Activated T-helper 1 cell treated with anti-CD3 and anti-CD28 coated beads, Interleukin-12 subunit alpha, Interleukin-12 subunit beta, Interleukin-2, Interleukin-4 antibody, amounts not matched to agents 30 ng/mL and 10 ng/mL and 1 ng/mL, durations not matched to agents 14 hours and 24 hours and 36 hours (primary cell): ENCODE measurements around the gene POU2F3. TPM values are rescaled to one million over a fixed set of nuclear protein-coding genes. Genes with fewer than 3 reads are reported as not detected.
A peak's percentile ranks its signal among the peaks of the same experiment; 100 is the strongest.
"Not testable (repeated sequence)": the region's sequence is repeated elsewhere in the genome, so short reads cannot be mapped to it uniquely, and the experiment has no call there.

ENCODE experiments used
- DNase-seq: peaks from one replicate; pipeline ENCODE4 v3.0.0; 2021; ENCODE audit warnings: low spot score
- H3K27ac Mint-ChIP-seq: one replicate; pipeline ENCODE4 v1.8.0; 2021; ENCODE audit warnings: mild to moderate bottlenecking, mixed read lengths
- H3K27me3 Mint-ChIP-seq: one replicate; pipeline ENCODE4 v1.8.0; 2022; ENCODE audit warnings: mild to moderate bottlenecking, moderate library complexity, mixed read lengths; ENCODE audit not compliant: insufficient read depth
- H3K36me3 Mint-ChIP-seq: one replicate; pipeline ENCODE4 v1.8.0; 2021; ENCODE audit warnings: low read depth, mixed read lengths
- H3K4me1 Mint-ChIP-seq: one replicate; pipeline ENCODE4 v1.8.0; 2021; ENCODE audit warnings: low read depth, mixed read lengths
- H3K4me3 Mint-ChIP-seq: one replicate; pipeline ENCODE4 v1.8.0; 2021; ENCODE audit warnings: mild to moderate bottlenecking, moderate library complexity, mixed read lengths
- H3K9me3 Mint-ChIP-seq: one replicate; pipeline ENCODE4 v1.8.0; 2021; ENCODE audit warnings: mixed read lengths
- intact Hi-C: fragments of 100-400 bp; cut with micrococcal nuclease; formaldehyde crosslinking; loops from one replicate; pipeline ENCODE4 v1.15.1; 2024
- total RNA-seq: library from RNA; stranded (reverse); gene quantifications from 2 replicates; pipeline ENCODE4 v1.2.3, GENCODE V29; 2022

POU2F3 gene
- total RNA-seq, 1 donor from 2014 or later, result 0.36 TPM

DNA sequence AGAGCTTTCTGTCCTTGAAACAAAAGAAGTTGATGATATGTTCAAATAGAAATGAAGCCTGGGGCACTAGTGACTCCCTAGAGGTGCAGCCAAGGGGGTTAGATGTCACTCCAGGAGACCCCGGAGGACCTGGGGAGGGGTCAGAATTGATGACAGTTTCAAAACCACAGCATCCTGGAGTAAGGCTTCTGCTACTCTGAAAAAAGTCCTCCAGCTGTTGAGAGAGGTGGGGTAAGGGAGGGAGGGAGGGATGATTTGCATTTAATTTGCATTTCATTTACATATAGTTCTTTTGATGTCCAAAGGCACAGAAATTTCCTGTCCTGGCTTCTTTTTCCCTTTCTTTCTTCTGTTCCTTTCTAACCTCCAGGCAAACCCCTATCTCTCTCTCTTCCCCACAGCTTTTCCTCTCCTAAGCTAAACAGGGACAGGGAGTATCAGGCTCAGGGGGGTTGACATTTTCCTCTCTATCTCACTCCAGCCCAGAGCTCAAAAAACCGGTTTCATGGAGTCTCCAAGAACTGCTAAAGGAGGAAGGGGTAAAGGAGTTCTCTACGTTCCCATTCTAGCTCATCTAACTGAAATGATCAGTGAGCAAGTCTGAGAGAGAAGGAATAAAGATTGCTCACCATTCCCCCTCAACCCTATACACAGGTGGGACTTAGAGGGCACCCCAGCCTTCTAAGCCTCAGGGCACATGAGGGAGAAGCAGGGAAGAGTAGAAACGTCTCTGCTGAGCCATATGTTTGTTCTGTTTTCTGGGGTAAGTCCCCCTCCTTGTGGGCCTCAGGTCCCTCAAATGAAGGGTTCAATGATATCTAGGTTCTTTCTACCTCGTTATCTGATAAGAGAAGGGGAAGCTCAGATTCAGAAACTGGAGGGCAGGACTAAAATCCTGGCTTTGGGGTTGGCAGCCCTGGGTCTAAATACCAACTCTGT is 3.5 kb upstream of the POU2F3 start:
- Mint-ChIP-seq H3K36me3 (peaks cover 3% of the 10 kb centered on the region), H3K4me3 (no peak overlapping the region), H3K27me3 (peaks cover 66% of the 10 kb centered on the region), H3K9me3 (no peaks in the 10 kb centered on the region), H3K4me1 (peaks cover 19% of the 10 kb centered on the region), H3K27ac (no peak overlapping the region)
- intact Hi-C loops, result no loop called here
- DNase-seq, result no peak

DNA sequence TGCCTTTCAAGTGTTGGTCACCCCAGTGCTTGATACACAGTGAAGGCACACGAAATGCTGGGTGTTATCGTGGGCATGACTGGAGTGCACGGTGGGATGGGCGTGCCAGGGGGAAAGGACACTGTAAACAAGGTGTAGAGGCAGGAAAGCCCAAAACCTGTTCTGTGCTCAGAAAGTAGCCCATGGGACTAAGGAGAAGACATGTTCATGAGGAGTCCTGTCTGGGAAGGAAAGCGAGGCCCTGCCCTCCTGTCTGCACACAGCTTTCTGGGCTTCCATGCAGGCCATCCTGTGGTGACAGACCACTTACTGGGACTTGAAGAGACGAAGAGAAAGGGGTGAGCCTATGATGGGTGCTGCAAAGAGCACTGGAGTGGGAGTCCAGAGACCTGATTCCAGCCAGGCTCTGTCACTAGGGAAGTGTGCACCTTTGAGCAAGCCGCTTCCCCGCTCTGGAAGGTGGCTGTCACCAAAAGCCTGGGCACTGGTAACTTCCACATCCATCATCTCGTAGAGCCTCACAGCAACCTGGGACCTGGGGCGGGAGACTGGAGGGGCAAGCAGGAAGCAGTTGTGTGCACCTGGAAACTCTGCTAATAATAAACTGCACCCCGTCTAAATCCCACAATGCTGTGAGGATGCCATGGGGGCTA is 846 bp upstream of the POU2F3 start:
- no peak for DNase-seq
- Mint-ChIP-seq H3K4me3 (no peak overlapping the region), H3K4me1 (peaks cover 34% of the 10 kb centered on the region), H3K9me3 (no peaks in the 10 kb centered on the region), H3K27ac (no peak overlapping the region), H3K36me3 (peaks cover 3% of the 10 kb centered on the region), H3K27me3 (peaks cover 70% of the 10 kb centered on the region)
- intact Hi-C loops, result no loop called here

DNA sequence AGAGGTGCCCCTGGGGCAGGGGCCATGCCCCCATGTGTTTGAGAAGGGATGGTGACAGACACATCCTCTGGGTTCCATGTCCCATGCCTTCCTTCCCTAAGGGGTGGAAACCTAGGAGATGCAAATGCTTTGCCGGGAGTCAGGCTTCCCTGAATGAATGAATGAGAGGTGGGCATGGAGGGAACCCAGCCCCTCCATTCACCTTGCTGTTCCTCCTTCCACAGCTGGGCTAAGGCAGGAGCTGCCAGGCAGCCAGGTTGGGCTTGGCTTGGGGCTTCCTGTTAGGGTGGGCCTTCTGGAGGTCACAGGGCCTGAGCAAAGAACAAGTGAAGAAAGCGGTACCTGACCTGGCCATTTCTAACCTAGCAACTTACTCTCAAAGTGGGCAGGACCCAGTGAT is 926 bp downstream of the POU2F3 start:
- Mint-ChIP-seq H3K4me3 (no peak overlapping the region), H3K36me3 (peaks cover 3% of the 10 kb centered on the region), H3K9me3 (no peaks in the 10 kb centered on the region), H3K27me3 (peaks cover 70% of the 10 kb centered on the region), H3K27ac (no peak overlapping the region), H3K4me1 (peaks cover 42% of the 10 kb centered on the region)
- no peak for DNase-seq
- intact Hi-C loops, result no loop called here

DNA sequence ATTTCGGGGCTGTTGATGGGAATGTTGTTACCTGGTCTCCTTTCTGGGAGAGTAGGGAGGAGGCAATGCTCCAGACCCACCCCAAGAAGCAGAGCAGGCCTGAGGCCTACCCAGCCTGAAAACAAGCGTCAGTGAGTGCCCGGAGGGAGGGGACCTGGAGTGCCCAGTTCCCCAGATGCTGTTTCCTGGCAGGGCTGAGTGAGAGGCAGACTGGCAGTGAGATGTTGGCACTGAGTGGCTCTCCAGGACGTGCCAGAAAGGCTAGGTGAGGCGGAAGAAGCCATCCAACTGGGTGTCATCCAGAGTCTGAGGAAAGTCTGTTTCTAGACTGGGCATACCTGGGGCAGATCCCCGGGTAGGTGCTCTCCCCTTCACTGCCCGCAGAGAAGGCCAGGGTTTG is 1.3 kb downstream of the POU2F3 start:
- peaks cover 3% of the 10 kb centered on the region for H3K36me3 Mint-ChIP-seq
- DNase-seq, result no peak
- intact Hi-C loops, result no loop called here
- no peak overlapping the region for H3K27ac Mint-ChIP-seq
- H3K4me3 Mint-ChIP-seq, result no peak overlapping the region
- H3K27me3 Mint-ChIP-seq, result peaks cover 72% of the 10 kb centered on the region
- peaks cover 42% of the 10 kb centered on the region for H3K4me1 Mint-ChIP-seq
- no peaks in the 10 kb centered on the region for H3K9me3 Mint-ChIP-seq

DNA sequence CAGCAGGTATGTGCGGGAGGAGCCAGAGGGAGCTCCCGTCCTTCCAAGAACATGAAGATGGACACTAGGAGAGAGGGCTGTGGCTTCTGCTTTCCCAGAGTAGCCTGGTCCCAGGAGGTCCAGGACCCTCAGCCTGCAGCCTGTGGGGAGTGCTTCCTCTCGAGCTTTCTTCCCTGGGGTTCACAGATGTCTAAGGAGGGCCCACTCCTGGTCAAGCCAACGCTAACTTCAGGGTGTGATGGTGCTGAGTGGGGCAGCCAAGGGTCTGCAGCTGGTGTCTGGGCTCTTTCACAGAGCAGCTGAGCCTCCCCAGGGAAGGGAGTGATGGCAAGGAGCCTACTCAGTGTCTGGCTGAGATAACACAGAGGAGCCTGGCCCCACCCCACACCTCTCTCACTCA is 3.3 kb downstream of the POU2F3 start:
- intact Hi-C loops, result no loop called here
- Mint-ChIP-seq H3K4me1 (peaks cover 55% of the 10 kb centered on the region), H3K36me3 (peaks cover 3% of the 10 kb centered on the region), H3K27ac (no peak overlapping the region), H3K4me3 (no peak overlapping the region), H3K9me3 (no peaks in the 10 kb centered on the region), H3K27me3 (peaks cover 59% of the 10 kb centered on the region)
- DNase-seq, result no peak

DNA sequence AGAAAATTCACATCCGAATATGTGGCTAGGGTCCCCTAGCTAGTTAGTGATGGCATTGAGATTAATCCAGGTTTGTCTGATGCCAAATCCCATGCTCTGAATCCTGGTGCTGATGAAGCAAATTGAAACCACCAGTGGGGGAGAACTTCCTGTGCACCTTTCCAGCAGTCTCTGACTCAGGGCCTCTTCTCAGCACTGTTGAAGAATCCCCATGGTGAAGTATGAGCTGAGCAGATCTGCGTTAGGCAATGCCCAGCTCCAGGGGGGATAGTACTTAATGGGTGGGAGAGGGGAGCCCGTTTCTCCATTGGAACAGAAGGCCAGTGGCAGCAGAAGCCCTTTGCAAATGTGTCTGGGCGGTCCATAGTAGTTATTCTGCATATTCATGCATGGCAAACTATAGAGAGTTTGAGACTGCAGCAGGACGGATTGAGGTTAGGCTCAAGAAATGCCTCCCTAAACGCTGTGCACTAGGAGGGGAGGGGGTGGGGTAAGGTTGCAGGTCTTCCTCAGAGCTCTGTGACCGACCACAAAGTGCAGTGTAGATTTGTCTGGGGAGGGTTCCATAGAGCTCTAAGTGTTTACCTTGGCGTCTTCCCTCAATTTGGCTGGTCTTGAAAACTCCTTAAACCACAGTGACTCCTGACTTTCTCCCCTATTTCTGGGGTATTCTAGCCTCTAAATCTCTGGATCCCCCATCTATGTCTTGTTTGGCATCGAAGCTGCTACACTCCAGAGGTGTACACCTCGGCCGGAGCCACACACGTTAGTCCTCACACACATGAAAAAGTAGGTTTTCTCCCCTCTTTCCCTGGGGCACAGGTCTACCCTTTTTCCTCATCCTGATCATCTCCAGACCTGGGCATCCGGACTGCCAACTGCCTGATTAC is 4.8 kb downstream of the POU2F3 start:
- Mint-ChIP-seq H3K27me3 (peaks cover 50% of the 10 kb centered on the region), H3K9me3 (no peaks in the 10 kb centered on the region), H3K4me3 (peak overlapping the region; percentile 17), H3K4me1 (peaks cover 70% of the 10 kb centered on the region), H3K36me3 (peaks cover 2% of the 10 kb centered on the region), H3K27ac (peak overlapping the region; percentile 53)
- intact Hi-C loops, result no loop called here
- peak; percentile 14 for DNase-seq

DNA sequence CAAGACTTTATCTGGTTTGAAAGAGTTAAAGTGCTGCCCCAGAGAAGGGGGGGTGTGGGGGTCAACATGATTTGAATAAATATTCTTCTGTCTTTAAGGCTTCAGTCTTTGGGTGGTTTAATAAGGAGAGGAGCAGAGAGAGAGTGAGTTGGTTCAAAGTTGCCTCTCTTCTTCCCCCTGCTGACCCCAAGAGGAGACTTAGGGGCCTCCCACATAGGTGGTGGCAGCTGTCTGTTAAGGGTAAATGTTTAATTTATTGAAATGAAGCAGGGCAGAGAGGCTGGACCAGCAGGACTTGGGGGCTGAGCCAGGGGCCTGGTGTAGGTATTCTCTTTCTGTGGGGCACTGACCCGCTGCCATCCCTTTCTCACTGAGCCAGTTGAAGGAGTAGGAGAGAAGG is 5.5 kb downstream of the POU2F3 start:
- Mint-ChIP-seq H3K4me1 (peaks cover 77% of the 10 kb centered on the region), H3K4me3 (no peak overlapping the region), H3K27ac (no peak overlapping the region), H3K27me3 (peaks cover 54% of the 10 kb centered on the region), H3K9me3 (peaks cover 3% of the 10 kb centered on the region), H3K36me3 (peaks cover 2% of the 10 kb centered on the region)
- intact Hi-C loops, result no loop called here
- no peak for DNase-seq

DNA sequence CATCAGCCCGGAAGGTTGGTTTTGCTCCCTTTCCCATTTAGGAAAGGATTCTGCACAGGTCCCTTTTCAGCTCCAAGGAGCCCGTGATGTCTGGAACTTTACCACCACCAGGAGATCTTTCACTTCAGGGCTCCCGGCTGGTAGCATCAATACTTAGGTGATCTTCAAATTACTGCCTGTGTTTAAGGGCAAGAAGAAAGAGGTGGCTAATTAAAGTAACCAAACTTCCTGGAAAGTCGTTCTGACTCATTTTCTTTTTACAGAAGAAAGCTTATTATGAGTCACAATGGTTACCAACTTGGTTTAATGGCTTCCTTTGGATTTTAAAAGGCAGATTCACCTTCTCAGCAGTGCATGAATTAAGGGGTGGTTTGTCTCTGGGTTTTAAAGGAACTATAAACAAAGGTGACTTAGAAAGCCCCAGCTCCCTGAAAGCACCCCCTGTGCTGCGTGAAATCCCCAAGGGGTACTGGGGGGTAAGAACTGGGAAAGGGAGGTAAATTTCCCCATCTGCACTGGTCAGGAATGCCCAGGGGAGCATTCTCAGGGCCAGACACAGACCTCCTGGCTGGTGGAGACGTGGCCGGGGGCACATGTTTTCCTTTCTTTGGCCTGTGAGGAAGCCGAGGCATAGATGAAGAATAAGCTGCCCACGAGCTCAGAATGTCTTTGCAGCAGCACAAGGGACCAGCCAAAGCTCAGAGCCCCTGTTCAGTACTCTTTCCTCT is 8.8 kb downstream of the POU2F3 start:
- peaks cover 2% of the 10 kb centered on the region for H3K36me3 Mint-ChIP-seq
- peaks cover 3% of the 10 kb centered on the region for H3K9me3 Mint-ChIP-seq
- intact Hi-C loops, result loop anchor here (1.0 to 2.0 kb wide), 4 partner anchors 13 to 96 kb away; partner anchors contain the start of gene ARHGEF12
- peak overlapping the region; percentile 69 for H3K4me3 Mint-ChIP-seq
- peak overlapping the region; percentile 84 for H3K27ac Mint-ChIP-seq
- peaks cover 48% of the 10 kb centered on the region for H3K27me3 Mint-ChIP-seq
- peaks cover 65% of the 10 kb centered on the region for H3K4me1 Mint-ChIP-seq
- peak; percentile 25 for DNase-seq

DNA sequence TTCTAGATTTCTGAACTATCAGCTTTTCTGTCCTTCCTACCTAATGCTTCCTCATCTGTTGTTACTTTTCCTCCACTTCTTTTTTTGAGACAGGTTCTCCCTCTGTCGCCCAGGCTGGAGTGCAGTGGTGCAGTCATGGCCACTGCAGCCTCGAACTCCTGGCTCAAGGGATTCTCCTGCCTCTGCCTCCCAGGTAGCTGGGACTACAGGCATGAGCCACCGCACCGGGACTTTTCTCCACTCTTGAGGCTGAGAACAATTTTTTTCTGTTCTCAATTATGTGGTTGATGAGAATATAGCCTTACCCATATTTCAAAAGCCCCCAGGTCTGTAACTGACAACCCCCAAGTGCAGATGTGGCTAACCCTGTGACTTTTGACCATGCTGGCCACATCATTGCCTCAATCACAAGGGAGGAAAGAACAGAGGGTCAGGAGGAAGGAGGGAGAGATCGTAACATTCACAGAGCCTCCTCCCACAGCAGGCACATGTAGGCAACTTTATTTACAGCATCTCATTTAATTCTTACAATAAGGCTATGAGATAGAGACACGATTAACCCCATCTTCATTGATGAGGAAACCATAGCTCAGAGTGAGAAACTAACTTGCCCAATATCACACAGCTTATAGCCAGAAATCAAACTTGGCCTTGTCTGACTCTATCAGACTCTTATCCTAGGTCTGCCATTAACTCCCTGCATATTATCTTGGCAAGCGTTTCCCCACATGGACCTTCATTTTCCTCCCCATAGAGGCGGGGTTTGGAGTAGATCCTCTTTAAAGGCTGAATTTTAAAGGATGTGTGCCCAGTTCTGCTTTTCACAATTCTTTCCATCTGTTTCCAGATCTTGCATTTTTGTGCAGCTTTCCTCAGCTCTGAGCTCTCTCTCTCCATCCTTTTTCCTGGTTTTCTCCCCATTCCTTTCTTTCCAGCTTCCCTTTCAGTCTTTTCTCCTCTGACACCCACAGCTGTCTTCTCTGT is 9.6 kb downstream of the POU2F3 start:
- Mint-ChIP-seq H3K4me3 (peak overlapping the region; percentile 69), H3K27me3 (peaks cover 54% of the 10 kb centered on the region), H3K9me3 (peaks cover 3% of the 10 kb centered on the region), H3K4me1 (peaks cover 56% of the 10 kb centered on the region), H3K36me3 (peaks cover 2% of the 10 kb centered on the region), H3K27ac (peak overlapping the region; percentile 84)
- intact Hi-C loops, result loop anchor here (2.0 kb wide), 1 partner anchor 87 kb away; the partner anchor contains the start of gene ARHGEF12
- DNase-seq, result no peak

DNA sequence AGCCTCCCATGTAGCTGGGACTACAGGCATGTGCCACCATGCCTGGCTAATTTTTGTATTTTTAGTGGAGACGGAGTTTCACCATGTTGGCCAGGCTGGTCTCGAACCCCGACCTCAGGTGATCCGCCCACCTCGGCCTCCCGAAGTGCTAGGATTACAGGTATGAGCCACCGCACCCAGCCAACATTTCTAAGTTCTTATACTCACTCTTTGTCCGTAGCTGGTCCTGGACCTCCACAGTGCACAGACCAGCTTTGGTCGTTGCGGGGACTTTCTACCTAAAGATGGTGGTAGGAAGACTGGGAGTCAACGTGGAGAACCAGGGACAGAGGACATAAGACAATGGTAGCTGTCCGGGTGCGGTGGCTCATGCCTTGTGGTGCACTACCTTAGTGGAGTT is 13.4 kb downstream of the POU2F3 start:
- H3K4me3 Mint-ChIP-seq, intact Hi-C loops, H3K36me3 Mint-ChIP-seq, H3K27ac Mint-ChIP-seq, DNase-seq, H3K9me3 Mint-ChIP-seq: not testable (repeated sequence)
- Mint-ChIP-seq H3K4me1 (peaks cover 28% of the 10 kb centered on the region), H3K27me3 (peaks cover 73% of the 10 kb centered on the region)

DNA sequence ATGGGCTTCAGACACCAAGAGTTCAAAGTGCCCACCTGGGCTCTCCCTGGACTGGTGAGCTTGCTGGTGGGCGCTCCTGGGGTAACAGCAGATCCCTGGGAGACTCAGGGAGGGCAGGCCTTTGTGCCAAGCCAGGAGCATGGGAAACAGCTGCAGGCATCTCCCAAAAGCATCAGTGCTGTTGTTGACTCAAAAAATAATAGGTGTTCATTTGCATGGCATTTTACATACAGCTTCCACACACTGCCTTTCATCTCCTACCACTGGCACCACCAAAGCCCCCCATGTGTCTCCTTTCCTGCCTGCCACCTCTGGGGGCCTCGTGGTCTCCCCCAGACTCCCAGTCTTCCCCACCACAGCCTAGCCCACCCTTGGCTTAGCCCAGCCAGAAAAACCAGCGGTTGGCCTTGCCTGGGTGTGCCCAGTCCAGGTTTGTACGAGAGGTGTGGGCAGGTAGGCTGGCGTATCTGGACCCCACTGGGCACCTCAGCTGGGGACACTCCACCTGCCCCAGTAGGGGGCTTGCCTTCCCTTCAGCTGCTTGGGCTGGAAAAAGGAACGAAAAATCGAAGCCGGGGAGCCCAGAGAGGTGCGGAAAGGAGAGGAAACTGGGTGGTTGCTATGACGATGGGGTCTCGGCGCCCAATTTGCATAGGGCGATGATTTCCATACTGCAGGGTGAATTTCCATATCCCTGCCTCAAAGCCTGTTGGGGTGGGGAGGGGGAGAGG is 15.0 kb downstream of the POU2F3 start:
- no peak overlapping the region for H3K4me3 Mint-ChIP-seq
- H3K27me3 Mint-ChIP-seq, result peaks cover 75% of the 10 kb centered on the region

More for the DNA sequence above, 15.0 kb downstream of the POU2F3 start:
- intact Hi-C loops, result no loop called here
- Mint-ChIP-seq H3K27ac (no peak overlapping the region), H3K36me3 (no peaks in the 10 kb centered on the region), H3K4me1 (peaks cover 12% of the 10 kb centered on the region), H3K9me3 (peaks cover 3% of the 10 kb centered on the region)
- DNase-seq, result no peak
